CD4-positive, alpha-beta T cell treated with Interleukin-15 for 4 hours (primary cell): ENCODE data around the gene ZFP92.
"Not testable (repeated sequence)": the region's sequence is repeated elsewhere in the genome, so short reads cannot be mapped to it uniquely, and the experiment has no call there.

Source experiments
- DNase-seq: peaks from one replicate; pipeline ENCODE4 v3.0.0-alpha.2; 2020; ENCODE audit warnings: low spot score

Gene ZFP92

GRCh38 chrX:153386097-153386496 is 25.2 kb upstream of the ZFP92 start:
- no peak for DNase-seq

DNA sequence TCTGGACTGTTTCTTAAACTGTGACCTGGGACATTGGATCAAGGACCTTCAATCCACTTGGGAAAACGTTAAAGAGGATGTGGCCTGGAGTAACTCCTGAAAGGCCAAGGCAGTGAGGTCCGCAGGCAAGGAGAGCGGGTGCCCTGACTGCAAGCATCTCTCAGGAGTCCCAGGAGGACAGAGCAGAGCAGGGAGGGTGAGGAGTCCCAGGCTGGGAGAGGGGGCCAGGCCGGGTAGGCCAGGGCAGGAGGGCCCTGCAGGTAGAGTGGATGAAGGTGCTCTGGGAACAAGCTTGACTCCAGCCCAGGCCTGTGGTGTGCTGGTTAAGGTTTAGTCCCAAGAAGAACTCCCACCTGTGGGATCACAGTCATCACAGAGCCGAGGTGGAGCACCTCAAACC is 23.9 kb upstream of the ZFP92 start:
- no peak for DNase-seq

GRCh38 chrX:153387987-153388721 is 23.1 kb upstream of the ZFP92 start:
- DNase-seq: no peak

DNA sequence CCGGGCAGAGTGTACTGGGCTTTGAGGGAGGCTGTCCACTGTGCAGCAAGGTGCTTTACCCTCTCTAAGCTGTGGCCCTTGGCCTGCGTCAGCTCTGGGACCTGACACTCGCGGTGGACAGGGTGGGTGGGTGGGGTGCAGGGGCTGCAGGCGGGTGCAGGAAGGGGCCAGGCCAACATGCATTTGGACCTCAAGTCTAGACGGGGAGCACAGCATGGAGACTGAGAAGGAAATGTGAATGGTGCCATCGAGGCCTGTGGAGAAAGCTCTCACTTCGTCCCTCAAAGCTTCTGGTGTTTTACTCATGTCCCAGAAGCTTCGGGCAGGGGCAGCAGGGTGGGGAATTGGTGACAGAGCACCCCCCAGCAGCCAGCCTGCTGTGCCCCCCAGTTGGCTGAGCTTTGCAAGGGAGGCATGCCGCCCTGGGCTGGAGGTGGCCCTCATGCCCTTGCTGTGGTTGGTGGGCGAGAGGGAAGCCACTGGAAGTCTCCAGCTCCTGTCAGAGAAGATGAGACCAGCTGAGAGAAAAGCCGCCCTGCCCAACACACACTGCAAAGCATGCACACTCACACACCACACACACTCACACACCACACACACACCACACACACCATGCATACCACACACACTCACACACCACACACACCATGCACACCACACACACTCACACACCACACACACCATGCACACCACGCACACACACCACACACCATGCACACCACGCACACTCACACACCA is 22.4 kb upstream of the ZFP92 start:
- DNase-seq: no peak

- DNase-seq: not testable (repeated sequence)
These were observed 21.9 kb upstream of the ZFP92 start for GRCh38 chrX:153389460-153389768.

DNA sequence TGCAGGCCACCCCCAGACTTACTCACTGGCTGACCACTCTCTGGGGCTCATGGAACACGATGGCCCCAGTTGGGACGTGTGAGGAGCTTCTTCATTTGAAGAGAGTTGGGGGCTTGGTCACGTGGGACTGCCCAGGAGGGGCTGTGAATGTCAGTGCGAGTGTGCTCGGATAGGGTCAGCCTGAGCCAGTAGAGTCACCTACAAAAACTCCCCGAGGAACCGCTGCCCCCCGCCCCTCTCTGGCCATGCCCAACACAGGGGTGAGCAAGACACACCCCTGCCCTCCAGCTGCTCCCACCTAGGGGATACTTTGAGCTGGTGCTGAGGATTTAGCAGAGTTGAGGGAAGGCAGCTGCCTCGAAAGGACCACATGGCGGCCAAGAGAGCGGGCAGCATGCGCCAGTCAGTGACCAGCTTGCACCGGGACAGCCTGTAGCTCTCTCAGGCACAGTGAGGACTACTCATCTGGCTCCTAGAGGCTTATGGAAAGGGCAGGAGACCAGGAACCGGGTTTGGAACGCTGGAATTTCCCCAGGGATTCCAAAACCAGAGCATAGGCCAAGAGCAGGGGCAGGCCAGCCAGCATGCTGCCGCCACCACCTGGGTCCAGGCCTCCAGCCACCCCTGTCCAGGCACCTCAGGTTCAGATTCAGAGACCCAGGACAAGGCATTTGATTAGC is 18.5 kb upstream of the ZFP92 start:
- no peak for DNase-seq

GRCh38 chrX:153394612-153395011 is 16.7 kb upstream of the ZFP92 start:
- DNase-seq: no peak

GRCh38 chrX:153395613-153396319 is 15.5 kb upstream of the ZFP92 start:
- no peak for DNase-seq

DNA sequence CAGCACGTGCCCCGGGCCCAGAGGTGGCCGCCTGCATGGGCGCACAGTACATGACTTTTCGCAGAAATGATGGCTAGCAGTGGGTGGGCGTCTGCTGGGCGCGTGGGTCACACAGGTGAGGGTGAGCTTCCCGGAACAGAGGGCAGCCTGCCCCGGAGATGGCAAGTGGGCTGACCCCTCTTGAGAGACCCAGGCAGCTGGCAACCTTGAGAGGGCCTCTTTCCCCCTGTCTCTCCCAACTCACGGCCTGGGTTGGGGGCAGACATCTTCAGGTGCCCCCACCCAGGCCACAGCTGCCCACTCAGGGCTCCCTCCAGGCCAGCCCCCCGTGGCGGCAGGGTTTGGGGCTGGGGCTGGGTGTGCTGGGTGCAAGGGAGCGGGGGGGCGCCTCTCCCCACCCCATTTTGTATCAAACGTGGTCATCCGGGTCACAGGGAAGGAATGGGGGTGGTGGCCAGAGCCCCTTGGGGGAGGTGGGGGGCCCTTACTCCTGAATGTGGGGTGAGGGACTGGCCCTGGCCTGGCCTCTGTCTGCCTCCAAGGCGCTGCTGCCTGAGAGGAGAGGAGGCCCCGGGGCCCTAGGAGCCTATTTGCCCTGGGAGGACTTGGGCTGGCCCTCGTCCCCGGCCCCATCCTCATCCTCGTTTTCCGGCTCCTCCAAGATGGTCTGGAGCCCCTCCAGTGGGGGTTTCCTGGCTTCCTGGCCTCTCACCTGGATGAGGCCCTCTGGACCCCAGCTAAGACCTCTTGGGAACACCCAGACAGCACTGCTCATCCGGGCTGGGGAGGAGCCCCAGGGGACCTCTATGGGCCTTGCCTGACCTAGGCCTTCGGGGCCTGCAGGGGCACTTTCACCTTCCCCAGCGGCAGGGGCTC is 14.7 kb upstream of the ZFP92 start:
- DNase-seq: no peak

DNA sequence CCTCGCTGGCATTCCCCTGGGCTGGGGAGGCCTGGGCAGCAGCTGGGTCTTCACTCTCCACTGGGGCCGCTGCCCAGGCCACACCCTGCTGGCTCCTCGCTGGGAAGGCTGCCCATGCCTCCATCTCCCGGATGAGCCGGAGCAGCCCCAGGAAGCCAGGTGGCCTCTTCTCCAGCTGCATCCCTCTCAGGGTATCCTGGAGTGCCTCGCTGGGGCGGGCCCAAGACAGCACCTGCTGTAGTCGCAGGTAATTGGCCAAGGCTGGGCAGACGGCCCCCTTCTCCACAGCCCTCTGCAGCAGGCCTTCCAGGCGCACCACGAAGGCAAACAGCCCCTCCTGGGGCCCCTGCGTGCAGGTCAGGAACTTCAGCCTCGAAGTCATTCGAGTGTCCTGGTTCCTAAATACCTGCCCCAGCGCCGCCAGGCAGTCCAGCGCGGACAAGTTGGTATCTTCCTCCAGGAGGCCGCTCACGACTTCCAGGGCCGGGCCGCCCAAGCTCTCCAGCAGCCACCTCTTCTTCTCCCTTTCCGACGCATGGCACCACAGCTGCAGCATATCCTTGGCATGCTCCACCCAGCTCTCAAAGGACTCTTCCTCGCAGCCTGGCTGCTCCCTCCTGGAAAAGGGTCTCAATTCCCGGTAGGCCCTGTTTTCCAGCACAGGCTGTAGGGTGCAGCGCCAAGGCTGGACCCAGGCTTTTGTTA is 13.9 kb upstream of the ZFP92 start:
- no peak for DNase-seq

- no peak for DNase-seq
These were observed 12.9 kb upstream of the ZFP92 start for GRCh38 chrX:153398275-153398960.

DNA sequence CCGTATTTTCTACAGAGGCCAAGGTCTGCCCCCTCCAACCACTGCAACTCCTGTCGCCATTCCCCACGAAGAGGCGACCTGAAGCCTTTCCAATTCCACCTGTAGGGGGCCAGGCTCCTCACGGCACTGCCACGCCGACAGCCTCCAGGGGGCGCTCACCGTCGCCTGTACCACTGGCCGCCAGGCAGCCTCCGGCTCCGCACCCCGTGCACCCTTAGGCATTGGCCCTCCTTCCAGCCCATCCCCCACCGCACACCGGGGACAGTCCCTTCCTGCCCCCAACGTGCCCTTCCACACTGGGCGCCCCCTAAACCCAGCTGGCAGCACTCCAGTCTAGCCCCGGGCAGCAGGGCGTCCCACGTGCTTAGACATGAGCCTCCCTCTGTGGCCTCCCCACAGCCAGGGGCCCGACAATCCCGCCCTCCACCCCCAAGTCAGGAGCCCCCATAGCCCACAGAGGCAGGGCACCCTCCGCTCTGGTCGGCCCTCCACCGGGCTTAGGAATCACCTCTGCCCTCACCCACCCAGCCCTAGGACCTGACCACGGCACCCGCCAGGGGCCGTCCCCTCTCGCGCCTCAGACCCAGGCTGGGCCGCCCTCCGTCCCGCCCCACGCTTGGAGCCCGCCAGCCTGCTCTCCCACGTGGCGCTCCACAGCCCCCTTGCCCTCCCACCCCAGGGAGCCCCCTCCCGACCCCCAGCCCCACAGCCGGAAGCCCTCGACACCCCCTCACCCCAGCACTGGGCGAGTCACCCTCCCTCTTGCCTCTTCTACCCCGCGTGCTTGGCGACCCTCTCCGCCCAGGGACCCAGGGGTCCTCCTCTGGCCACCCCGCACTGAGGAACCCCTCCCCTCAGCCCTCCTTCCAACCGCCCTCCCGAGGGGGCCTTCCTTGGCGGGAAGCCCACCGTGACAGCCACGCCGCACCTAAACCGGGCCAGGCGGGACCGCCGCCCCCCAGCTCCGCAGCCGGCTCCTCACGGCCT is 10.8 kb upstream of the ZFP92 start:
- DNase-seq: peak; percentile 28

DNA sequence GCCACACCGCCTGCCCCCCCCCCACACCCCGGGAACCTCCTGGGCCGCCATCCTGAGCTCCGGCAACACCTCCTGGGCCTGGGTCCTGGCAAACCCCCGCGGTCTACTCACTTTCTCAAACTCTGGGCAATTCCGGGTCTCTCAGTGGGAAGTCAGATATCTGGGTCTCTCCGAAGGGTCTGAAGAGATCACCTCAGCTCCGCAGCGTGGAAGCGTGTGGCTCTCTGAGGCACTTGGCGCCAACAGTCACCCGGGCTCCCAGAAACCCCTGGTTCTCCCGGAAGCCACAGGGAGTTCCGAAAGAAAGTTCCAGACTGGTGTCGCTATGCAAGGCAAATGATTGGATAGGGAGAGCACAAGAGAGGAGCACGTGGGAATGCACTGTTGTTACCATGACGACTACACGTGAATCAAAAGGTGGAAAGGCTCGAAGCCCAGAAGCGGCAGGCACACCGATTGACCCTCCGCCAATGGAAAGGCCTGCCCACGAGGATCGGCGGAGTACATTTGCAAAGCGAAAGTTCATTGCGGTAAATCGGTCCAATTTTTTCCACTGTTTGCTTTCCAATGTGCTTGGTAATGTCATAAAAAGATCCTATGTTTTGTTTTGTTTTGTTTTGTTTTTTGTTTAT is 10.0 kb upstream of the ZFP92 start, which contains the start of gene PNMA6E:
TSS of gene PNMA6E (minus strand) at position 218 of the 632 bp plus-strand sequence. CDS start 2,501 bp downstream, outside the sequence.
- DNase-seq: no peak

DNA sequence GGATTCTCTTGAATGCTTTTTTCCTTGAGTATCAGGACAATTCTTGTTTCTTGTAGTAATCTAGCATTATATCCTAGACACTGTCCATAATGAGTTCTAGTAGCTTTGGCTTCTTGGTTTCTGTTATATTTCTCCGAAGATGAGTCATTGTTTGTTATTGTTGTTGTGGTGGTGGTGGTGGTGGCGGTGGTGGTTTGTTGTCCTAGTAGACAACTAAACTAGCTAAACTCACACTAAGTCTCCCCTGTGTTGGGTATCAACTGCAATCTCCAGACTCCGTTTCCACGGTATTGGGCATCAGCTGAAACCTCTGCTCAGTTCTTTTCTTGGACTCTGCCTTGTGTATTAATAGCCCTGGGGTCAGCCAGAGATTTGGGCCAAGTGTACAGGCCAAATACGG is 6.9 kb upstream of the ZFP92 start:
- DNase-seq: not testable (repeated sequence)

DNA sequence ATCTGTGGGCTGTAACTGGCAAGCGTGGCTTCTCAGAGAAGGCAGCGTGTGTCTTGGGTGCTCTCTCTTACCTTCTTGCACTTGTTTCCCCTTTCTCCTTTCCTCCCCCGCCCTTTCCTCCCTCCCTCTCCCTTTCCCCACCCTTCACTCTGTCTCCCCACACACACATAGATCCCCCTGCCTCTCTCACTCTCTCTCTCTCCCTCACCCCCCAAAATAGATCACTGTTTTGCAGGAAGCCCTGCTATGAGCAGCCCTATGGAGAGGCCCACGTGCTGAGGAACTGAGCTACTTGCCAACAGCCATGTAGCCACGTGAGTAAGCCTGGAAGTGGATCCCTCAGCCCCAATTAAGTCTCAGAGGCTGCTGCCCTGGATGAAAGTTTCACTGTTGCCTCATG is 5.8 kb upstream of the ZFP92 start:
- DNase-seq: no peak

- no peak for DNase-seq
These were observed 5.3 kb upstream of the ZFP92 start for GRCh38 chrX:153406011-153406410.

DNA sequence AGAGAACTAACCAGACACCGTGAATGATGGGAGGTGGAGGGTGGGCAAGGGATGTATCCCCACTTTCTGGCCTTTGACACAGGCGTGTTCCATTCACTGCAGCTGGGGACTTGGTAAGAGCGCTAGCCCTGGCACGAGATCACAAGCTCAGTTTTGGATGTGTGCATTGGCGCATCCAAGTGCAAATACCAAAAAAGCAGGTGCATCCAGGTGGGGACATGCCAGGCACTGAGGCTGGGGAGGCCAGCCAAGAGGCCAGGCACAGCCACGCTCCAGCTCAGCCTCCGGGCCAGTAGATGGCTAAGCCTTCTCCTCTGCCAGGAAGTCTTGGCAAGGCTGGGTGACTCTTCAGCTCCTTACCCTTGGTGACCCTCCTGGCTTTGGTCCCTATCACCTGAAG is 4.4 kb upstream of the ZFP92 start:
- no peak for DNase-seq

DNA sequence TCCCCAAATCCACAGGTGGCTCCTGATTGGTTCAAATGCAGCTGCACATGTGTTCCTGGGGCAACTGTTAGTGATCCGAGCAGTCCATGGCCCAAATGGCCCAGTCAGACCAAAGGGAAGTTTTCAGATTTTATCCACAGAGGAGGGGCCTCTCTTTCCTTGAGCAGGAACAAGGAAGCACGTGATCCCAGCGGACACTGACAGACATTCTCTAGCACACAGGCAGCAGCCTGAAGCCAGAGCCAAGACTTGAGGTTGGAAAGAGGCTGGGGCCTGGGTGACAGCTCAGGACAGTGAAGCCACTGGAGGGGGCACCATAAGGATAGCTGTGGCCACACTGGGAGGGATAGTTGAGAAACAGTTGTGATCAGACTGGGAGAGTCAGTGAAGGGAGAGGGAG is 3.5 kb upstream of the ZFP92 start:
- no peak for DNase-seq
